Dermis blood vessel endothelial cell (primary cell): Measurements from ENCODE around the gene HPSE2. TPM values are rescaled to one million over a fixed set of nuclear protein-coding genes. Genes with fewer than 3 reads are reported as not detected.

Source experiments
- DNase-seq: peaks from one replicate; pipeline ENCODE4 v3.0.0; 2010
- total RNA-seq: library from RNA; depleted of rRNA; stranded (reverse); fragments of >200 nt; gene quantifications from 2 replicates; pipeline ENCODE4 v1.2.3, GENCODE V29; 2014

Gene HPSE2
- total RNA-seq, 1 donor from 2014 or later, result not detected

- no peak for DNase-seq
Measured at GRCh38 chr10:98487649-98488048, 748.0 kb downstream of the HPSE2 start.

- DNase-seq, result peak; percentile 33
Measured at GRCh38 chr10:98486421-98486820, 749.2 kb downstream of the HPSE2 start.

- DNase-seq, result no peak
Measured at GRCh38 chr10:98485959-98486358, 749.7 kb downstream of the HPSE2 start.

GRCh38 chr10:98483658-98484057 is 752.0 kb downstream of the HPSE2 start:
- DNase-seq, result no peak

GRCh38 chr10:98482096-98482495 is 753.6 kb downstream of the HPSE2 start:
- no peak for DNase-seq

- no peak for DNase-seq
Measured at GRCh38 chr10:98481404-98481945, 754.2 kb downstream of the HPSE2 start.

- no peak for DNase-seq
Measured at GRCh38 chr10:98478430-98479222, 757.0 kb downstream of the HPSE2 start.

GRCh38 chr10:98477861-98478260 is 757.8 kb downstream of the HPSE2 start:
- DNase-seq, result no peak

GRCh38 chr10:98474628-98475027 is 761.0 kb downstream of the HPSE2 start:
- DNase-seq, result no peak

- DNase-seq, result no peak
Measured at GRCh38 chr10:98472196-98472595, 763.5 kb downstream of the HPSE2 start.

- no peak for DNase-seq
Measured at GRCh38 chr10:98470850-98471249, 764.8 kb downstream of the HPSE2 start.

GRCh38 chr10:98469001-98469931 is 766.4 kb downstream of the HPSE2 start:
- DNase-seq, result peak; percentile 77

GRCh38 chr10:98467506-98468318 is 767.9 kb downstream of the HPSE2 start:
- DNase-seq, result peak; percentile 81

- peak; percentile 10 for DNase-seq
Measured at GRCh38 chr10:98466861-98467505, 768.7 kb downstream of the HPSE2 start.

- no peak for DNase-seq
Measured at GRCh38 chr10:98465866-98466265, 769.8 kb downstream of the HPSE2 start.

GRCh38 chr10:98463976-98464754 is 771.5 kb downstream of the HPSE2 start:
- DNase-seq, result no peak

GRCh38 chr10:98463016-98463415 is 772.6 kb downstream of the HPSE2 start:
- no peak for DNase-seq

- DNase-seq, result no peak
Measured at GRCh38 chr10:98461500-98461842, 774.2 kb downstream of the HPSE2 start.

- peak; percentile 92 for DNase-seq
Measured at GRCh38 chr10:98460837-98461499, 774.7 kb downstream of the HPSE2 start.
